GM21381 (cell line): ENCODE measurements around the gene ZNF423.

Experiments
- ATAC-seq: cut with Tn5 transposase; IDR thresholded peaks from one replicate; pipeline ENCODE4 v1.9.1; 2021; ENCODE audit warnings: mild to moderate bottlenecking, moderate library complexity; ENCODE audit not compliant: unreplicated experiment

Gene ZNF423

GRCh38 chr16:49610983-49611382, 244.9 kb downstream of the ZNF423 start:
- ATAC-seq: no peak

- ATAC-seq: no peak
These were observed 247.1 kb downstream of the ZNF423 start for GRCh38 chr16:49608779-49609178.

- no peak for ATAC-seq
These were observed 247.8 kb downstream of the ZNF423 start for GRCh38 chr16:49608098-49608497.

DNA sequence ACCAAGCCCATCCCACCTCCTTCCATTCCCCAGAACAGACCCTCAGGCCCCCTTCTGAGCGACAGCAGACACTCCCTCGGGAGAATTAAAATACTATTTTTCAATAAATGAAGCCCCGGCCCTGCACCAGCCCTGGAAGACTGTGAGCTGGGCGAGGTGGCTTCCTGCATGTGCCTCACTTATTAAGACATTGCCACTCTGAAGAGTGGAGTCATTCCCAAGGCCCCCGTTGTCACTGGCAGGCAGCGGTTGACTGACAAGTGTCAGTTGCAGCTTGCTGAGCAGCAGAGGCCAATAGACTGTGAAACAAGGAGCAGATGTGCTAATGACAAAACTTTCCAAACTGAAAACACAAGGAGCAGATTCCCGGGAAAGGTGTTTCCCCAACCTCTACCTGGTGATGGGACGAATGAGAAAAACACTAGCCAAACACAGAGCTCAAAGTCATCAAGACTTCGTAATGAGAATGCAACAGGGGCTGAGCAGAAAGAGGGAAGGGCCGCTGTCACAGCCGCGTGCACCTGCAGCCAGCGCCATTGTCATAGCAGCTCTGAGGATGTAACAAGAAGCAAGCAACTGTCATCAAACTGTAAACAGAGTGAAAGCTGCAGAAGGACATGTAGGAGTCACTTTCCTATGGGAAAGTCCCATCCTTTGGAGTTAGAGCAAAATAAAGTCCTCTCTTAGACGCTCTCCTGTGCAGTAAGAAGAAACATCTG, 250.2 kb downstream of the ZNF423 start:
- ATAC-seq: no peak

GRCh38 chr16:49604602-49605001, 251.3 kb downstream of the ZNF423 start:
- ATAC-seq: no peak

GRCh38 chr16:49603956-49604355, 252.0 kb downstream of the ZNF423 start:
- ATAC-seq: no peak

DNA sequence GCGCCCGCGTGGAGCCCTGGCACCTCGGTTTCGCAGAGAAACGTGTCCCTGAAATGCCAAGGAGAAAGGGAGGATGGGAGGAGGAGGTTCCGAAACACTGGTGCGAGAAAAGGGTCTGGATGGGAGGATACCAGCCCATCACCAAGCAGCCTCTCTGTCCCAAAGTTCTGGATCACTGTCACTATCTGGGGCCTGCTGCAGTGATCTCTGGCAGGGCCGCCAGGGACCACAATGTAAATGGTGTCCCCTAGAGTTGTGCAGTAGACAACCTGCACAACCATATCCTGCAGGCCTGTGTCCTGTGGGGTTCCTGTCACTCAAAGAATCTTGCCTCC, 253.0 kb downstream of the ZNF423 start:
- ATAC-seq: no peak

DNA sequence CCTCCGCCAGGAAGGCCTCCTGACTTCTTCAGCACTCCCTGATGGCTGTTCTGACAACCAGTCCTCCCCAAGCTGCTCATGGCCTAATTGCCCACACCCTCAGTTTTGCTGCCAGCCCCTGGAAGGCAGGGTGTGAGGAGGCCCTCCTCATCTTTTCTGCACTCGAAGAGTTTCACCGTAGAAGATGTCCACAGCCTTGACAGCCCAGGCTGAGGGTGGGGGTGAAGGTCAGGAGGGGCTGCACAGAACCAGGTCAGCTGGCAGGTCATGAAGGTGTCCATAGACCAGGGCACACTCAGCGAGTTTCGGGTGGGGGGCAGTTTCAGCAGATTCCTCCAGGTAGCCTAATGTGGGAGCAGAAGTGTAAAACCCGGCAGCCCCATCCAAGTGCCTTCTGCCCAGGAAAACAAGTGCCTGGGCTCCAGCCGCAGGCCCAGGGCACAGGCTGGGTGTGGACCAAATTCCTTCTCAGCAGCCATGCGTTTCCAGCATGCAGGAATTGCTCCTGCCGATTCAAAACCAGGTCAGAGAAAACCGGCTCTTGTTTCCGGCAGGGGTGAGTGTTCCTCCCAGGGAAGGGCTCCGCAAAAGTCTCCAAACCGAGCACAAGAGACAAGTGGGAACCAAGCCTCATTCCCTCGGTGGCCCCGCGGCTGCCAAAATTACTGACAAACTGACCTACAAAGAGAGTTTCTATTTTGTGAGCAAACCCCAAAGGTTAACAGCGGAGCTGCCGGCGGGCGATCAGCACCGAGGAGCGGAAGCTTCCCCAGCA, 253.5 kb downstream of the ZNF423 start:
- no peak for ATAC-seq

DNA sequence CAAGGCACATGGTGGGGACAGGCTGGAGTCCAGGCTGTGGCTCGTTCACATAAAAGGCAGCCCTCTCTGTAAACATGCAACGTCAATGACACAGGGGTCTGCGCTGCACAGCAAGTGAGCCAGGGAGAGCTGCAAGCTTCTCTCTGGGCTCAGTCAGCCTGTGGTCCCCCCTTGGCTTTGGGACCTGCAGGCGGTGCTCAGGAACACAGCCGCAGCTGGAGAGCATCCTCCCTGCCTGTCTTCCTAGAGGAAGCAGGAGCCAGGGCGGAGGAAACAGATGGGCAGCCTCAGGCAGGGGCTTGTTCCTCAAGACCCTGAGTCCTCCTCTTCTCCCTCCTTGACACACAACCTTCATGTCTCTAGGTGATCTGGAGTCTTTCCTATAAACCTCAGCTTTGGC, 254.3 kb downstream of the ZNF423 start:
- no peak for ATAC-seq

DNA sequence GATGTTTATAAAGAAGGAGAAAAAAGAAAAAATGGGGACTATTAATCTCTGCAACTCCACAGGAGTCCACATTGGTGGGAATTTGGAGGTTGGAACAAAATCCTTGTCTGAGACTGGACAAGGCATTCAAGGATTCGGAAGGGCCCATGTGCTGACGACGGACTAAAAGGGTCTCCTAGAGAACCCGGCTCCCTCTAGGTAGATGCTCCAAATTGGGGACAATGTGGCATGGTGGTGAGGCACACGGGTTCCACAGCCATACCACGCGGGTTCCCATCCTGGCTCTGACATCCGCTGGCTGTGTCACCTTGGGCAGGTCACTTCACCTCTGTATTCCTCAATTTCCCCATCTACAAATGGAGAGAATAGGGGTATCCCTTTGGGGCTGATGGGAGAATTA, 254.9 kb downstream of the ZNF423 start:
- no peak for ATAC-seq

DNA sequence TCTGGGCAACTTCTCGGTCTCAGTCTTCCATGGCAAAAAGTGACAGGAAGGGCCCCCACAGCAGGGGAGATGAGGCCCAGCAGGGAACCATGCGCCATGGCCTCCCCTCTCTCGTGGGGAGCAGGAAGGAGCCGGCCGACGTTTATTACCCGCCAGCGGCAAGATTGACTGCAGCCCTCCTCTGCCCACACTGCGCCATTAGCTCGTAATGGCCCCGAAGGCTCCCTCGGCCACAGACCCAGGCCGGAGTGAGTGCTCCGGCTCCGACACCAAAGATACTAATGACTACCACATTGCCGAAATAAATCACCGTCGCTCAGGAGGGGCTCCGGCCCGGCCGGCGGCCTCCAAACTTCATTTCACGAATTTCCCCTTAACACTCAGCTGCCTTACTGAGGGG, 255.4 kb downstream of the ZNF423 start:
- no peak for ATAC-seq

- no peak for ATAC-seq
These were observed 256.2 kb downstream of the ZNF423 start for GRCh38 chr16:49599704-49600103.

- ATAC-seq: no peak
These were observed 256.6 kb downstream of the ZNF423 start for GRCh38 chr16:49599281-49599680.

GRCh38 chr16:49598383-49599170, 257.3 kb downstream of the ZNF423 start:
- peak; percentile 72 for ATAC-seq

DNA sequence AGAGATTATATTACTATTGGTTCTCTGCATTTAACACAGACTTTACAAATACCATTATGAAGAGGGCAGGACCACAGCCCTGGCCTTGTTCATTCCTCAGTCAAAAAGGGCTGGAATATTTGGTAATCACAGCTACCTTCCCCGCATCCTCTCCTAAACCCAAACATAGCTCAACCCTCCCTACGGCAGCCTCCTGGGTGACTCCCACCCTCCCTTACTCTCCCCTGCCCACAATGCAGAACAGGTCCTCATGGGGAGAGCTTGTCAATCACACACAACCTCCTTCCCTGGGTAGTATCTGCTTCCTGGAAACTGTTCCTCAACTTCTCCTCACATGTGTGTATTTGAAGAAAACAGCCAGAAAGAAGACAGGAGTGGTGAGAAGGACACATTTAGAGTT, 258.1 kb downstream of the ZNF423 start:
- ATAC-seq: no peak

- no peak for ATAC-seq
These were observed 259.1 kb downstream of the ZNF423 start for GRCh38 chr16:49596648-49597291.

DNA sequence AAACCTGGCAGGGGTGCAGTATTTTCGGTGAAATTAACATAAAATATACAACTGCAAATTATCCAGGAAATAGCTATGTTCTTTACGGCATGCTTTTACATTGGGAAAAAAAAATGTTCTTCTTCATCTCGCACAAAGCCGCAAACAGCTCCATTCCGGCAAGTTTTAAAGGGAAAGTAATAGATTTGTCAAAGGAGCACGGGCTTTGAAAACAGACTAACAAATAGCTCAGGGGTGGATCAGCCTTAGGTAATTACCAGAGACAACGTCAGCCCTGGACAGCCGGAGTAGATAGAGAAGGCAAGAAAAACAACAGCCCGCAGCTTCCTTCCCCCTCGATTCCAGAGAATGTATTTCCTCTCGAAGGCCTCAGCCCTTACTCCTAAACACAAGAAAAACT, 259.8 kb downstream of the ZNF423 start:
- ATAC-seq: no peak

GRCh38 chr16:49594685-49595498, 261.0 kb downstream of the ZNF423 start:
- ATAC-seq: no peak

GRCh38 chr16:49594153-49594552, 261.8 kb downstream of the ZNF423 start:
- no peak for ATAC-seq

- ATAC-seq: no peak
These were observed 262.4 kb downstream of the ZNF423 start for GRCh38 chr16:49593424-49594040.
